Left ventricle myocardium inferior (tissue), 1 donor: ENCODE results near the gene TAOK1. TPM values are rescaled to one million over a fixed set of nuclear protein-coding genes. Genes with fewer than 3 reads are reported as not detected.
A peak's percentile ranks its signal among the peaks of the same experiment; 100 is the strongest.

ENCODE experiments used
- DNase-seq: peaks from one replicate; pipeline ENCODE4 v3.0.0-alpha.2; 2020
- H3K27ac ChIP-seq: fragments of 200-600 bp; replicated peaks from 2 replicates; pipeline ENCODE4 v1.8.0; 2021
- H3K27me3 ChIP-seq: fragments of 200-600 bp; 2 replicates; pipeline ENCODE4 v1.8.0; 2021; ENCODE audit warnings: low read depth
- H3K36me3 ChIP-seq: fragments of 200-600 bp; 2 replicates; pipeline ENCODE4 v1.8.0; 2021
- H3K4me1 ChIP-seq: fragments of 200-600 bp; 2 replicates; pipeline ENCODE4 v1.8.0; 2021
- H3K4me3 ChIP-seq: fragments of 200-600 bp; 2 replicates; pipeline ENCODE4 v1.8.0; 2021; ENCODE audit warnings: mild to moderate bottlenecking, moderate library complexity
- H3K9me3 ChIP-seq: fragments of 200-600 bp; replicated peaks from 2 replicates; pipeline ENCODE4 v1.8.0; 2021
- intact Hi-C: fragments of 100-400 bp; cut with micrococcal nuclease; formaldehyde crosslinking; loops from one replicate; pipeline ENCODE4 v1.11.0; 2022
- total RNA-seq: library from RNA; stranded (reverse); fragmentation: NEBNext Ultra II Directional; extraction: Animal tissue kit (Norgen Biotek cat#: 25700); gene quantifications from one replicate; pipeline ENCODE4 v1.2.1, GENCODE V29; 2021
- TF ChIP-seq, protein P1 (sequence below): fragments of 200-600 bp; IDR thresholded peaks from 2 replicates; pipeline ENCODE4 v1.8.0; 2021; ENCODE audit warnings: antibody characterized with exemption, mild to moderate bottlenecking, borderline replicate concordance
- donor health status: DM: no; HTN: yes; CAD: no; lungs with severe emphysema.

The TAOK1 gene
- total RNA-seq, 1 donor from 2014 or later = 50.7 TPM

DNA sequence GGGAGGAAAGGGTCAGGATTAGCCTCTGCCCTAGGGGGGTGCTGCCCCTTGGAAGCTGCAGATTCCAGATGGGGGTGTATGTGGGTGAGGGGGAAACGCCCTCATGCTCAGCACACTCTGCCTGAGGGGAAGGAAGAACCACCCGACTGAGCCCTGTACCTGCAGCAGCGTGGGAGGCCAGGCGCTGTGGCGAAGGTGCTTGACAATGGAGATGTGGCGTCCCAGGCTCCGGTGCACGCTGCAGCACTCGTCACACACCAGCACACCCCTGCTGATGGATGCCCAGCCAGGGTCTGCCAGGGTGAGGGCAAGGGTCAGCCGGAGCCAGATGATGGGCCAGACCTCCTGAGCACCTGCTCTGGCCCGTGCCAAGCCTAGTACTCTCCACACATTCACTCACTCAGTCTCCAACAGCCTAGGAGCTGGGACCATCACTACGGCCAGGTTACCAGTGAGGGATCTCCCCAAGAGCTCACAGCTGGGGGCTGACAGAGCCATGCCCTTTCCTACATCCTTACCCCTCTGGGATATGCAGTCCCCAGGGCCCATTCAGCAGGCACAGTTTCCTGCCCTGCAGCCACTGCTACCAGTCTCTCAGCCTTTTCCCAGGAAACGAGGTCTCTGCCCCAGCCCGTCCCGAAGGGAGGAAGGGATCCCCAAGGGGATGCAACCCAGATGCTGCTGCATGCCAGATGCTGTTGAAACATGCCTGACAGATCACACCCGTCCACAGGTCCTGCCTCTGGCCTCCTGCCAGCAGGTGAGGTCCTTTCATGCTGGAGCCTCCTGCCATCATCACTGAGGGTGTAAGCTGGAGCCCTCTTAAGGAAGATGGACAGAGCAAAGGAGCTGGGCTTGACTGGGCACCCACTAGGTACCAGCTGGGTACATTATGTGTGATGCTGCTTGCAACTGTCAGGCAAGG is 193.4 kb downstream of the TAOK1 start:
- intact Hi-C loops = no loop called here
- DNase-seq = peak; percentile 16
- H3K4me3 ChIP-seq = peak overlapping the region; percentile 95
- peaks cover 45% of the 10 kb centered on the region for H3K36me3 ChIP-seq
- no peaks in the 10 kb centered on the region for H3K27me3 ChIP-seq
- peaks cover 71% of the 10 kb centered on the region for H3K4me1 ChIP-seq
- H3K9me3 ChIP-seq = no peaks in the 10 kb centered on the region
- H3K27ac ChIP-seq = peak overlapping the region; percentile 93
- TF ChIP-seq, protein P1, sequence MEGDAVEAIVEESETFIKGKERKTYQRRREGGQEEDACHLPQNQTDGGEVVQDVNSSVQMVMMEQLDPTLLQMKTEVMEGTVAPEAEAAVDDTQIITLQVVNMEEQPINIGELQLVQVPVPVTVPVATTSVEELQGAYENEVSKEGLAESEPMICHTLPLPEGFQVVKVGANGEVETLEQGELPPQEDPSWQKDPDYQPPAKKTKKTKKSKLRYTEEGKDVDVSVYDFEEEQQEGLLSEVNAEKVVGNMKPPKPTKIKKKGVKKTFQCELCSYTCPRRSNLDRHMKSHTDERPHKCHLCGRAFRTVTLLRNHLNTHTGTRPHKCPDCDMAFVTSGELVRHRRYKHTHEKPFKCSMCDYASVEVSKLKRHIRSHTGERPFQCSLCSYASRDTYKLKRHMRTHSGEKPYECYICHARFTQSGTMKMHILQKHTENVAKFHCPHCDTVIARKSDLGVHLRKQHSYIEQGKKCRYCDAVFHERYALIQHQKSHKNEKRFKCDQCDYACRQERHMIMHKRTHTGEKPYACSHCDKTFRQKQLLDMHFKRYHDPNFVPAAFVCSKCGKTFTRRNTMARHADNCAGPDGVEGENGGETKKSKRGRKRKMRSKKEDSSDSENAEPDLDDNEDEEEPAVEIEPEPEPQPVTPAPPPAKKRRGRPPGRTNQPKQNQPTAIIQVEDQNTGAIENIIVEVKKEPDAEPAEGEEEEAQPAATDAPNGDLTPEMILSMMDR = no peak

DNA sequence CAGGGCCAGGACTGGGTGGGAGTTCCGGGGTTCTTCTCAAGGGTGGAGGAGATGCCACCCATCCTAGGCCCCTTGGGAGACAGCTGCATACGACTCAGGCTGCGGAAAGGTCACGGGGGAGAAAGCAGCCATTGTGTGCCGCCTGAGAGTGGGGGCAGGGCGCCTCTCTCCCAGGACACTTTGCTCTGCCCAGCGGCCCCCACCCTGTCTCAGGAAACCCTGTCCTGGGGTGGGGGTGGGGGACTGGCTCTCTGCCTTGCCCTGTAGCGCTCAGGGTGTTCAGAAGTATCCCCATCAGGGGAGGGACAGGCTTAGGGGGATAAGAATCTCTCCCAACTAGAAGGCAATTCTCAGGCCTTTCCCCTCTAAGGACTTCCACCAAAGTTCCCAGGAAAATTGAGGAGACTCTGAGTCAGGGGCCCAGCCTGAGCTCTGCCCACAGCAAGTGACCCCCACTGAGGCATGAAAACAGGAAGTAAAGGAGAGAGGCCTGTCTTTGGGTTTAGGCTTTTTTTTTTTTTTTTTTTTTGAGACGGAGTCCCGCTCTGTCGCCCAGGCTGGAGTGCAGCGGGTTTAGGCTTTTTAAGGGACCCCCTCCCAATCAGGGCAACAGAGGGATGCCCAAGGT is 194.4 kb downstream of the TAOK1 start:
- Histone ChIP-seq H3K27me3 (no peaks in the 10 kb centered on the region), H3K4me3 (peak overlapping the region; percentile 95), H3K36me3 (peaks cover 37% of the 10 kb centered on the region), H3K9me3 (no peaks in the 10 kb centered on the region), H3K27ac (peak overlapping the region; percentile 93), H3K4me1 (peaks cover 76% of the 10 kb centered on the region)
- TF ChIP-seq, protein P1 = no peak
- DNase-seq = peak; percentile 55
- intact Hi-C loops = no loop called here

DNA sequence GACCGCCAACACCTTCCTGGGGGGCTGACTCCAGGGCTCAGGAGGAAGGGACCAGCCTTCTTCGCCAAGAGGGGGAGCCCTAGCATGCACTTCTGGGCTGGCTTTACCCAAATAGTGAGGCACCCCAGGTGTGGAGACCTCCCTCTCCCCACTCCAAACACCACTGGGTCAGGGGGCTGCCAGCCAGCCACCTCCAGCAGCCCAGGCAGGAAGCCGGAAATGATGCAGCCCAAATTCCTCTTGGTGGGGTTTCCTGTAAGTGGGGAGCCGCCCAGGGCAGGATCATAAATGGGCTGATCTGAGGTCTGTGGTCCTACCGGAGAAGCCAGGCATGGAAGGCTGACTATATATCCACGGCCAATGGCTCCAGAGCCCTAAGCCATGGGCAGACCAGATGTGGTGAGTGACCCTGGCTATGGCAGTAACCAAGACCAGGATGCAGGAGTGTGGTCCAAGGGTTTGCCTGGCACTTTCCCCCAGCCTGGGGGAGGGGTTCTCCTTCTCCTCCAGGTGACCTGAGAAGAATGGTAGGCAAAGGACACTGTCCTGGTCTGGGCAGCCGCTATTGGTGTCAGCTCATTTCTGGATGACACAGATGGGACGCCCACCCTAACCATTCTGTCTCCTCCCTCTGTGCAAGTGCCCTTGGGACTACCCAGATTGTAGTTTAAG is 195.1 kb downstream of the TAOK1 start:
- intact Hi-C loops = no loop called here
- TF ChIP-seq, protein P1 = peak; percentile 26

DNA sequence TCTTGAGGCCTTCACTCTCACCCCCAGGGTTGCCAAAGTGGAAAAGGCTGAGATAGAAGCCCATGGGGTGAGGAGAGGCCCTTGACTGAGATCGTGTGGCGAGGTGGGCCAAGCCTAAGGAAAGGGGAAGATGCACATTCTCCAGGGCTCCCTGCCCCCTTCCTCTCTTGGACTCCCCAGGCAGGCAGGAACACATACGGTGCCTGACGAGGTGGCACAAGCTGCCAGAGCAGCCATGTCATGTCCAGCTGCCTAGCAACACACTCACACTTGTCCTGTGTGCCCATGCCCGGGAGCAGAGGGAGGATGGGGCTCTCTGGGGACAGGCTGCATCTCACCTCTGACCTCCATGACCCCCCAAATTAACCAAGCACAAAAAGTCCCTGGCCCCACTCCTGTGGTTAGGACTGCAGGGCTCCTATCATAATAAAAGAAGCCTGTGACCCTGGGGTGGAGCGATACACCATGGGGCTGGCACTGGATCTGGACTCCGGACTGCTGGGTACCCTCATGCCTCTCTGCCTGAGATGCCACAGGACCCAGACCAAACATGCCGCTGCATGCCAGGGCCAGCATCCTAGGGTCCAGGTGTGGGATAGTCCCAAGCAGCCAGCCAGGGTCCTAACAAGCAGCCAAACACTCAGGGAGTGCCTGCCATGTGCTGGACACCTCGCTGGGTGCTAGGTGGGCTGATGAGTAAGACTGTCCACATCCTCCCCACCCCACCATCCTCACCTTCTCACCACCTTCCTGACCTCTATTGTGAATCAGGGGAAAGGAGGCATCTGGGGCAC is 196.7 kb downstream of the TAOK1 start:
- intact Hi-C loops = no loop called here
- Histone ChIP-seq H3K9me3 (no peaks in the 10 kb centered on the region), H3K36me3 (peaks cover 15% of the 10 kb centered on the region), H3K27me3 (no peaks in the 10 kb centered on the region), H3K4me1 (peaks cover 86% of the 10 kb centered on the region), H3K27ac (peak overlapping the region; percentile 93), H3K4me3 (peak overlapping the region; percentile 95)
- no peak for DNase-seq
- TF ChIP-seq, protein P1 = no peak

More for the DNA sequence above, 195.1 kb downstream of the TAOK1 start:
- H3K27ac ChIP-seq = peak overlapping the region; percentile 93
- H3K9me3 ChIP-seq = no peaks in the 10 kb centered on the region
- peak overlapping the region; percentile 95 for H3K4me3 ChIP-seq
- peaks cover 79% of the 10 kb centered on the region for H3K4me1 ChIP-seq
- DNase-seq = no peak
- peaks cover 30% of the 10 kb centered on the region for H3K36me3 ChIP-seq
- no peaks in the 10 kb centered on the region for H3K27me3 ChIP-seq

DNA sequence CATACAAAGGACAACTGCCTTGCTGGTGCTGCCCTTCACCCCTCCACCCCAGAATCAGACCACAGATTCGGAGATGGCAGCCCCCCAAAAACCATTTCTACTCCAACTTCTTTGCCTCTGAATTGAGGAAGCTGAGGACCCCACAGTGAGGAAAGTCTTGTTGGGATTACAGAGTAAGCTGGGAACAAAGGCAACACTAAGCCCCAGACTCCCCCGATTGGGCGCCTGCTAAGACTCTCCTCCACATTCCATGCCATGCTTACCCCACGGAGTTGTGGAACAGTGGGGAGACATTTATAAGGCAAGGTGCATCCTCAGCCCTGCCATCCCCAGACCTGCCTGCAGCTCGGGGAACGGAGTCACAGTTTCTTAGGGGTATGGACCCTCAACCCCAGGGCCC is 197.4 kb downstream of the TAOK1 start:
- H3K27ac ChIP-seq = peak overlapping the region; percentile 93
- H3K9me3 ChIP-seq = no peaks in the 10 kb centered on the region
- TF ChIP-seq, protein P1 = no peak
- peaks cover 93% of the 10 kb centered on the region for H3K4me1 ChIP-seq
- DNase-seq = no peak
- no peaks in the 10 kb centered on the region for H3K27me3 ChIP-seq
- H3K36me3 ChIP-seq = peaks cover 8% of the 10 kb centered on the region
- H3K4me3 ChIP-seq = peak overlapping the region; percentile 95
- intact Hi-C loops = no loop called here
